Measurements from ENCODE around the gene CLDN34.

CLDN34 gene

GRCh38 chrX:9966775-9967408, at the start of gene CLDN34:
Gene CLDN34, plus strand, starts transcription at chrX:9967358. Its CDS starts 0 bp downstream, at chrX:9967358.
- no peak for TF ChIP-seq POLR2A (IDR thresholded peaks at IDR 0.05; ENCODE audit: low read depth, low read length)
- DNase-seq (ENCODE audit: insufficient read length, low spot score) (no peak), FAIRE-seq (no peak)

DNA sequence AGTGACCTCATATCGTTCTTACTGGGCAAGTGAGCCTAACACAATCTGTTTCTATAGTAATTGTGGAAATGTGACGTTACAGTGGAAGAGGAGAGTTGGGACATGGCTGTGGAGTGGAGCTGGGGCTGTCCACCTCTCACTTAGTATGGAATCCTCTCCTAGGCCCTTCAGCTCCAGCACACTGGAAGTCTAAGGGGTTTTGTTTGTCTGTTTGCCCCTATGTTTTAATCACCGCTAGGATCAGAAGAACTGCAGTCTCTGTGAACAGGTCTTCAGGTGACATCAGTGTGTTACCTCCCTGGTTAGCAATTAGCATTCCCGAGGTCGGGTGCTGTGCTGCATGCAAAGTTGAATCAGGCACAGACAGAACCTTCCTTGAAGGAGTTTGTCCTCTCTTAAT, 49.3 kb upstream of the CLDN34 start:
- no peak for TF ChIP-seq POLR2A (IDR thresholded peaks at IDR 0.05; ENCODE audit: low read depth, low read length)
- DNase-seq (ENCODE audit: insufficient read length, low spot score) (no peak), FAIRE-seq (no peak)

DNA sequence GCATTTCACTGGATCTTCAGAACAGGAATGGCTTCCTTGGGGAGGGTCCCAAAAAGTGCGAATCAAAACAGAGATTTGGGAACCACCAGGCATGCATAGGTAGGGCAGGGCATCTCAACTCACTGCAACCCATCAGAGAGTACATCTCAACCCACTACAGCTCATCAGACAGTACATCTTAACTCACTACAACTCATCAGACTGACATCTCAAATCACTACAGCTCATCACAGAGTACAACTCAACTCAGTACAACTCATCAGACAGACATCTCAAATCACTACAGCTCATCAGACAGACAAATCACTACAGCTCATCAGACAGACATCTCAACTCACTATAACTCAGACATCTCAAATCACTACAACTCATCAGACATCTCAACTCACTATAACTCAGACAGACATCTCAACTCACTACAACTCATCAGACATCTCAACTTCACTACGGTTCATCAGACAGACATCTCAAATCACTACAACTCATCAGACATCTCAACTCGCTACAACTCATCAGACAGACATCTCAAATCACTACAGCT, 47.5 kb upstream of the CLDN34 start:
- TF ChIP-seq POLR2A (IDR thresholded peaks at IDR 0.05; ENCODE audit: low read depth, low read length): no peak
- no peak for FAIRE-seq
- no peak for DNase-seq (ENCODE audit: insufficient read length, low spot score)

DNA sequence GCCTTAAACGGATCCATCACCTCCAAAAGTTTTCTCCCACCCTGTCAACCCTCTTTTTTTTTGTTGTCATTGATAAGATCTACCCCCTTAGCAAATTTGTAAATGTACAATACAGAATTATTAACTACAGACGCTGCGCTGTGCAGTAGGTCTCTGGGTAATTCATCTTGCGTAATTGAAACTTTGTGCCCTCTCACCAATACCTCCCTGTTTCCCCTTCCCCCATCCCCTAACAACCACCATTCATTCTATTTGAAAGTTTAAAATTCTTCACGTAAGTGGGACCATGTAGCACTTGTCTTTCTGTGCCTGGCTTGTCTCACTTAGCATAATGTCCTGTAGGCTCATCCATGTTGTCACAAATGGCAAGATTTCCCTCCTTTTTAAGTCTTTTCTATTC, 45.8 kb upstream of the CLDN34 start:
- FAIRE-seq (no peak), DNase-seq (ENCODE audit: insufficient read length, low spot score) (no peak)

DNA sequence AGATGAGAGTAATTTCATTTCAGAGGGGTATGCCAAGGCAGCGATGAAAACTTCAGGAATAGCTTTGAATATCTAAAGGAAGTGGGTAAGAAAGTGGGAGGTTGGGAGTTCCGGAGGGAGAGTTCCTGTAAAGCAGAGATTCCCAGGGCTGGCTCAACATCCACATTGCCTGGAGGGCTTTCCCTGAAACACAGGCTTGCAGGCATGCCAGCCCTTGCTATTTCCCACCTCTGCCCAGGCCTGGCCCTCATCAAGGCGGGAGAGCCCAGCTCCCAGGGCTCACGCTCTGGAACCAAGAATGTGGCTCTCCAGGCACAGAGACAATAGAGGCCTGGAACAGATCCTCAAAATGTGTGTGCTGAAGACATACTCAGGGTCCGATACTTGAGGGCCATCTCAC, 43.8 kb upstream of the CLDN34 start:
- DNase-seq (ENCODE audit: insufficient read length, low spot score): no peak
- no peak for FAIRE-seq
- no peak for TF ChIP-seq POLR2A (IDR thresholded peaks at IDR 0.05; ENCODE audit: low read depth, low read length)

More for the DNA sequence above, 45.8 kb upstream of the CLDN34 start:
- no peak for TF ChIP-seq POLR2A (IDR thresholded peaks at IDR 0.05; ENCODE audit: low read depth, low read length)

- TF ChIP-seq POLR2A (IDR thresholded peaks at IDR 0.05; ENCODE audit: low read depth, low read length): no peak
- FAIRE-seq (no peak), DNase-seq (ENCODE audit: insufficient read length, low spot score) (no peak)
These were observed 41.2 kb upstream of the CLDN34 start for GRCh38 chrX:9926002-9926401.

DNA sequence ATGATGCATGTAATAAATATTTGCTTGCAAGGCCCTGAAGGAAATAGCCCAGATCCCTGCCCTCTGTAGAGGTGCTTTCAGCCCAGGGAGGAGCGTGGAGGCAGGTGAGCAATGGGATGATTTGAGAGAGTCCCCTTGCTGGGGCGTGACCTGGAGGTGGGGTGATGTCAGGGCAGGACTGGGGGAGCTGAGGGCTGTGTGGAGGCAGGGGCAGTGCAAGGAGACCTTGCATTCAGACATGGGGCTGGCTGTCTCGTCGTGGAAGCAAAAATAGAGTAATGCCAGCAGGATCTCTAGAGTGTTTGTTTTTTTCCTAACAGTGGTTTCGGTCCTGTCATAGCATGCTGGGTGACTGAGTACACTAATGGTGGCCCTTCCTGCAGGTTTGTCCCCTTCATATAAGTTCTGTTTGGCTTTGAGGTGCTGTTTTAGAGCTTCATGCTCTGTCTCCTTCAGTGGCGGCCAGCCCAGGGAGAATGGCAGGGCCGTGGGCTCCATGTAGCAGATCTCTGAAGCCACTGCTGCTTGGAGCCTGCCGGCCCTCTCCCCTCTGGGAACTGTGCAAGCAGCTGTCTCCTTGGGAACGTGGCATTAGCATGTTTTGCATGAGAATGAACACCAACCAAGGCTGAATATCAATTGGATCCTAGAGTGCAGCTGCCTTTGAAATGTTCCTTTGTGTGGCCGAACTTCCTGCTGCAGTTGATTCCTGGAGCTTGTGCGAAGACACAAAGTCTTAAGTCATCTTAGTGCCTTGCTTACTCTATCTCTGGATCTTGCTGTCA, 39.3 kb upstream of the CLDN34 start:
- FAIRE-seq: no peak
- no peak for TF ChIP-seq POLR2A (IDR thresholded peaks at IDR 0.05; ENCODE audit: low read depth, low read length)
- DNase-seq (ENCODE audit: insufficient read length, low spot score): no peak

- DNase-seq (ENCODE audit: insufficient read length, low spot score) (no peak), FAIRE-seq (no peak)
- no peak for TF ChIP-seq POLR2A (IDR thresholded peaks at IDR 0.05; ENCODE audit: low read depth, low read length)
These were observed 31.7 kb upstream of the CLDN34 start for GRCh38 chrX:9935436-9935835.

DNA sequence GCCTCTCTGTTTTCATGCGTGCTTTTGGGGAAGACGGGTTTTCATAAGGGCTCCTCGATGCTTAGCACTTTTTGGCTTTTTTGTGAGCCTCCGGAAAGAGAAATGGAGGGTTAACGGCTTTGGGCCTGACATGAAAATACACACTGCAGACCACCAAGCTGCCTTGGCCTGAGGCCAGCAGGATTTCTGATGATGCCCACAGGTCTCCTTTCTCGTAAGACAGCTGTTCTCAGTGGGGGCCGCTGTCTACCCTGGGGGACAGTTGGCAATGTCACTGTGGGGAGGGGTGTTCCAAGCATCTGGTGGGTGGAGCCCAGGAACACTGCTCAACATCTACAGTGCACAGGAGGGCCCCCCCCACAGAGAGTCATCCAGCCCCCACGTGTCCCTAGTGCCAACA, 29.4 kb upstream of the CLDN34 start:
- no peak for FAIRE-seq

GRCh38 chrX:9938516-9938915, 28.6 kb upstream of the CLDN34 start:
- DNase-seq (ENCODE audit: insufficient read length, low spot score) (no peak), FAIRE-seq (no peak)
- TF ChIP-seq POLR2A (IDR thresholded peaks at IDR 0.05; ENCODE audit: low read depth, low read length): no peak

More for the DNA sequence above, 29.4 kb upstream of the CLDN34 start:
- TF ChIP-seq POLR2A (IDR thresholded peaks at IDR 0.05; ENCODE audit: low read depth, low read length): no peak
- DNase-seq (ENCODE audit: insufficient read length, low spot score): no peak

DNA sequence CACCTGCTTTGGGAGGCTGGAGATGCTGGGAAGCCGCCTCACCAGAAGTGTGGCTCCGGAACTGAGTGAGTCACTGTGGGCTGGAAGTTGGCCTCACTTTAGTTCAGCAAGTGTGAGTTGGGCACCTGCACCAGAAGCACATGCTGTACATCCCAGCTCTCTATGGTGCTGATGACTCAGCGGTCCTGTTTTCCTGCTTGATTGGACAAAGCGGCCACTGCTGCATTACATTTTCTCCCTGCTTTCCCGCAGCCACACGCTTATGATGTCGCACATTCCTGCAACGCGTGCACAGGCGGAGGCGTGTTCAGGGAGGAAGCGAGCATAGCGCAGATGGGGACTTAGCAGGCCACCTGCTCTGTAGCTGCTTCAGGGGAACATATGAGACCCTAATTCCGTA, 26.7 kb upstream of the CLDN34 start:
- no peak for TF ChIP-seq POLR2A (IDR thresholded peaks at IDR 0.05; ENCODE audit: low read depth, low read length)
- FAIRE-seq (peak; percentile 61), DNase-seq (ENCODE audit: insufficient read length, low spot score) (peak; percentile 52)

- DNase-seq (ENCODE audit: insufficient read length, low spot score) (no peak), FAIRE-seq (no peak)
- TF ChIP-seq POLR2A (IDR thresholded peaks at IDR 0.05; ENCODE audit: low read depth, low read length): no peak
These were observed 25.1 kb upstream of the CLDN34 start for GRCh38 chrX:9942086-9942485.

DNA sequence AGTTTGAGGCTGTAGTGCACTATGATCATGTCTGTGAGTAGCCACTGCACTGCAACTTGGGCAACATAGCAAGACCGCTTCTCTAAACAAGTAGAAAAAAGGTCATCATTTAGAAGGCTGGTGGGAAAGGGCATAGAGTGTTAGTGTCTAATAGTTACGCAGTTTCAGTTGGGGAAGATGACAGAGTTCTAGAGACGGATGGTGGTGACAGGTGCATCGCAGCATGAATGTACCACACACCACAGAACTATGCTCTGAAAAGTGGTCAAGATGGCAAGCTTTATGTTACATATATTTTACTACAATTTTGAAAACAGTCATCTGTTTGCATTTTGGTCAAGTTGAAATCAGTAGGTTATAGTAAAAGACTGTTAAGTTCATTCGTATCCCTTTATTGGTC, 23.7 kb upstream of the CLDN34 start:
- FAIRE-seq (no peak), DNase-seq (ENCODE audit: insufficient read length, low spot score) (no peak)
- no peak for TF ChIP-seq POLR2A (IDR thresholded peaks at IDR 0.05; ENCODE audit: low read depth, low read length)

- TF ChIP-seq POLR2A (IDR thresholded peaks at IDR 0.05; ENCODE audit: low read depth, low read length): no peak
- DNase-seq (ENCODE audit: insufficient read length, low spot score) (no peak), FAIRE-seq (no peak)
These were observed 19.9 kb upstream of the CLDN34 start for GRCh38 chrX:9947131-9947794.

Data from H54 (cell line).